GM21360 (cell line): ENCODE measurements around the gene TACC3.

Source experiments
- ATAC-seq: cut with Tn5 transposase; IDR thresholded peaks from one replicate; pipeline ENCODE4 v1.9.1; 2021; ENCODE audit warnings: mild to moderate bottlenecking, moderate library complexity; ENCODE audit not compliant: unreplicated experiment

TACC3 gene

GRCh38 chr4:1744552-1744951 lies 23.2 kb downstream of the TACC3 start:
- no peak for ATAC-seq

- ATAC-seq, result no peak
Observed at GRCh38 chr4:1745165-1745564, 23.8 kb downstream of the TACC3 start.

GRCh38 chr4:1745697-1746096 lies 24.4 kb downstream of the TACC3 start:
- no peak for ATAC-seq

GRCh38 chr4:1746265-1746691 lies 25.0 kb downstream of the TACC3 start:
- peak; percentile 52 for ATAC-seq

GRCh38 chr4:1746919-1747602 lies 25.7 kb downstream of the TACC3 start:
- no peak for ATAC-seq

GRCh38 chr4:1747603-1747967 lies 26.3 kb downstream of the TACC3 start:
- ATAC-seq, result no peak

- no peak for ATAC-seq
Observed at GRCh38 chr4:1748465-1748995, 27.2 kb downstream of the TACC3 start.

- ATAC-seq, result no peak
Observed at GRCh38 chr4:1749370-1749769, 28.0 kb downstream of the TACC3 start.

GRCh38 chr4:1749826-1750225 lies 28.5 kb downstream of the TACC3 start:
- ATAC-seq, result no peak

GRCh38 chr4:1750381-1751154 lies 29.2 kb downstream of the TACC3 start:
- ATAC-seq, result no peak

GRCh38 chr4:1751155-1751918 lies 30.0 kb downstream of the TACC3 start:
- ATAC-seq, result no peak

GRCh38 chr4:1751919-1752283 lies 30.6 kb downstream of the TACC3 start:
- ATAC-seq, result no peak

- ATAC-seq, result no peak
Observed at GRCh38 chr4:1752284-1753041, 31.1 kb downstream of the TACC3 start.

- no peak for ATAC-seq
Observed at GRCh38 chr4:1753294-1753696, 32.0 kb downstream of the TACC3 start.

GRCh38 chr4:1753697-1754311 lies 32.5 kb downstream of the TACC3 start:
- ATAC-seq, result no peak

GRCh38 chr4:1754336-1754735 lies 33.0 kb downstream of the TACC3 start:
- no peak for ATAC-seq

- no peak for ATAC-seq
Observed at GRCh38 chr4:1755297-1755696, 34.0 kb downstream of the TACC3 start.

GRCh38 chr4:1756079-1756478 lies 34.8 kb downstream of the TACC3 start:
- no peak for ATAC-seq

- no peak for ATAC-seq
Observed at GRCh38 chr4:1756893-1757779, 35.8 kb downstream of the TACC3 start.
